ENCODE measurements around the gene KRTAP22-1. TPM values are rescaled to one million over a fixed set of nuclear protein-coding genes. Genes with fewer than 3 reads are reported as not detected.

Gene KRTAP22-1
- total RNA-seq, 1 experiment from 2014 or later = not detected

- Mint-ChIP-seq H3K9me3 (peaks cover 30% of the 10 kb centered on the region), H3K4me3 (no peak overlapping the region), H3K4me1 (no peaks in the 10 kb centered on the region), H3K36me3 (no peaks in the 10 kb centered on the region), H3K27me3 (ENCODE audit: low read depth) (no peaks in the 10 kb centered on the region), H3K27ac (no peak overlapping the region)
- no peak for ATAC-seq
- DNase-seq (ENCODE audit: low spot score) = no peak
- CTCF ChIA-PET = no interaction called here
- POLR2A ChIA-PET = no interaction called here
- TF ChIP-seq ZNF512 (CRISPR knock-in tag; IDR thresholded peaks at IDR 0.05; ENCODE audit: borderline replicate concordance) = no peak
- no peak for TF ChIP-seq ZNF219 (CRISPR knock-in tag; IDR thresholded peaks at IDR 0.05; ENCODE audit: borderline replicate concordance)
- no peak for TF ChIP-seq ZNF281 (CRISPR knock-in tag; IDR thresholded peaks at IDR 0.05)
- TF ChIP-seq, protein P1, sequence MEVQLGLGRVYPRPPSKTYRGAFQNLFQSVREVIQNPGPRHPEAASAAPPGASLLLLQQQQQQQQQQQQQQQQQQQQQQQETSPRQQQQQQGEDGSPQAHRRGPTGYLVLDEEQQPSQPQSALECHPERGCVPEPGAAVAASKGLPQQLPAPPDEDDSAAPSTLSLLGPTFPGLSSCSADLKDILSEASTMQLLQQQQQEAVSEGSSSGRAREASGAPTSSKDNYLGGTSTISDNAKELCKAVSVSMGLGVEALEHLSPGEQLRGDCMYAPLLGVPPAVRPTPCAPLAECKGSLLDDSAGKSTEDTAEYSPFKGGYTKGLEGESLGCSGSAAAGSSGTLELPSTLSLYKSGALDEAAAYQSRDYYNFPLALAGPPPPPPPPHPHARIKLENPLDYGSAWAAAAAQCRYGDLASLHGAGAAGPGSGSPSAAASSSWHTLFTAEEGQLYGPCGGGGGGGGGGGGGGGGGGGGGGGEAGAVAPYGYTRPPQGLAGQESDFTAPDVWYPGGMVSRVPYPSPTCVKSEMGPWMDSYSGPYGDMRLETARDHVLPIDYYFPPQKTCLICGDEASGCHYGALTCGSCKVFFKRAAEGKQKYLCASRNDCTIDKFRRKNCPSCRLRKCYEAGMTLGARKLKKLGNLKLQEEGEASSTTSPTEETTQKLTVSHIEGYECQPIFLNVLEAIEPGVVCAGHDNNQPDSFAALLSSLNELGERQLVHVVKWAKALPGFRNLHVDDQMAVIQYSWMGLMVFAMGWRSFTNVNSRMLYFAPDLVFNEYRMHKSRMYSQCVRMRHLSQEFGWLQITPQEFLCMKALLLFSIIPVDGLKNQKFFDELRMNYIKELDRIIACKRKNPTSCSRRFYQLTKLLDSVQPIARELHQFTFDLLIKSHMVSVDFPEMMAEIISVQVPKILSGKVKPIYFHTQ (CRISPR knock-in tag; IDR thresholded peaks at IDR 0.05) = no peak
- TF ChIP-seq RORB (CRISPR knock-in tag; IDR thresholded peaks at IDR 0.05) = no peak
- no peak for TF ChIP-seq GRHL2 (CRISPR knock-in tag; IDR thresholded peaks at IDR 0.05; ENCODE audit: insufficient replicate concordance, severe bottlenecking)
- TF ChIP-seq GTF2I (CRISPR knock-in tag; conservative IDR thresholded peaks at IDR 0.05) = no peak
- no peak for TF ChIP-seq IRF2 (CRISPR knock-in tag; IDR thresholded peaks at IDR 0.05; ENCODE audit: borderline replicate concordance, low read depth)
Measured at GRCh38 chr21:30555095-30555494, 45.8 kb upstream of the KRTAP22-1 start.

GRCh38 chr21:30561264-30561895 is 39.5 kb upstream of the KRTAP22-1 start, which contains the start of gene KRTAP19-7:
Gene KRTAP19-7, minus strand, starts transcription at chr21:30561314. Its CDS starts 25 bp downstream, at chr21:30561289.
- peaks cover 12% of the 10 kb centered on the region for H3K9me3 Mint-ChIP-seq
- no peak for ATAC-seq

More at GRCh38 chr21:30561264-30561895, 39.5 kb upstream of the KRTAP22-1 start, which contains the start of gene KRTAP19-7:
- Mint-ChIP-seq H3K27me3 (ENCODE audit: low read depth) (no peaks in the 10 kb centered on the region), H3K27ac (no peak within 1 kb of the TSS), H3K36me3 (no peaks in the 10 kb centered on the region), H3K4me1 (no peaks in the 10 kb centered on the region), H3K4me3 (no peak within 1 kb of the TSS)
- CTCF ChIA-PET = no interaction called here
- POLR2A ChIA-PET = no interaction called here
- TF ChIP-seq, protein P2, sequence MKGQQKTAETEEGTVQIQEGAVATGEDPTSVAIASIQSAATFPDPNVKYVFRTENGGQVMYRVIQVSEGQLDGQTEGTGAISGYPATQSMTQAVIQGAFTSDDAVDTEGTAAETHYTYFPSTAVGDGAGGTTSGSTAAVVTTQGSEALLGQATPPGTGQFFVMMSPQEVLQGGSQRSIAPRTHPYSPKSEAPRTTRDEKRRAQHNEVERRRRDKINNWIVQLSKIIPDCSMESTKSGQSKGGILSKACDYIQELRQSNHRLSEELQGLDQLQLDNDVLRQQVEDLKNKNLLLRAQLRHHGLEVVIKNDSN (CRISPR knock-in tag; IDR thresholded peaks at IDR 0.05) = no peak
- TF ChIP-seq GRHL2 (CRISPR knock-in tag; IDR thresholded peaks at IDR 0.05; ENCODE audit: insufficient replicate concordance, severe bottlenecking) (no peak), ZNF317 (CRISPR knock-in tag; IDR thresholded peaks at IDR 0.05; ENCODE audit: borderline replicate concordance, low read depth) (no peak), ATF1 (CRISPR knock-in tag; IDR thresholded peaks at IDR 0.05) (no peak), ZNF416 (CRISPR knock-in tag; IDR thresholded peaks at IDR 0.05) (no peak), IRF2 (CRISPR knock-in tag; IDR thresholded peaks at IDR 0.05; ENCODE audit: borderline replicate concordance, low read depth) (no peak)
- TF ChIP-seq, protein P3, sequence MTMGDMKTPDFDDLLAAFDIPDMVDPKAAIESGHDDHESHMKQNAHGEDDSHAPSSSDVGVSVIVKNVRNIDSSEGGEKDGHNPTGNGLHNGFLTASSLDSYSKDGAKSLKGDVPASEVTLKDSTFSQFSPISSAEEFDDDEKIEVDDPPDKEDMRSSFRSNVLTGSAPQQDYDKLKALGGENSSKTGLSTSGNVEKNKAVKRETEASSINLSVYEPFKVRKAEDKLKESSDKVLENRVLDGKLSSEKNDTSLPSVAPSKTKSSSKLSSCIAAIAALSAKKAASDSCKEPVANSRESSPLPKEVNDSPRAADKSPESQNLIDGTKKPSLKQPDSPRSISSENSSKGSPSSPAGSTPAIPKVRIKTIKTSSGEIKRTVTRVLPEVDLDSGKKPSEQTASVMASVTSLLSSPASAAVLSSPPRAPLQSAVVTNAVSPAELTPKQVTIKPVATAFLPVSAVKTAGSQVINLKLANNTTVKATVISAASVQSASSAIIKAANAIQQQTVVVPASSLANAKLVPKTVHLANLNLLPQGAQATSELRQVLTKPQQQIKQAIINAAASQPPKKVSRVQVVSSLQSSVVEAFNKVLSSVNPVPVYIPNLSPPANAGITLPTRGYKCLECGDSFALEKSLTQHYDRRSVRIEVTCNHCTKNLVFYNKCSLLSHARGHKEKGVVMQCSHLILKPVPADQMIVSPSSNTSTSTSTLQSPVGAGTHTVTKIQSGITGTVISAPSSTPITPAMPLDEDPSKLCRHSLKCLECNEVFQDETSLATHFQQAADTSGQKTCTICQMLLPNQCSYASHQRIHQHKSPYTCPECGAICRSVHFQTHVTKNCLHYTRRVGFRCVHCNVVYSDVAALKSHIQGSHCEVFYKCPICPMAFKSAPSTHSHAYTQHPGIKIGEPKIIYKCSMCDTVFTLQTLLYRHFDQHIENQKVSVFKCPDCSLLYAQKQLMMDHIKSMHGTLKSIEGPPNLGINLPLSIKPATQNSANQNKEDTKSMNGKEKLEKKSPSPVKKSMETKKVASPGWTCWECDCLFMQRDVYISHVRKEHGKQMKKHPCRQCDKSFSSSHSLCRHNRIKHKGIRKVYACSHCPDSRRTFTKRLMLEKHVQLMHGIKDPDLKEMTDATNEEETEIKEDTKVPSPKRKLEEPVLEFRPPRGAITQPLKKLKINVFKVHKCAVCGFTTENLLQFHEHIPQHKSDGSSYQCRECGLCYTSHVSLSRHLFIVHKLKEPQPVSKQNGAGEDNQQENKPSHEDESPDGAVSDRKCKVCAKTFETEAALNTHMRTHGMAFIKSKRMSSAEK (CRISPR knock-in tag; IDR thresholded peaks at IDR 0.05; ENCODE audit: borderline replicate concordance) = no peak
- no peak for DNase-seq (ENCODE audit: low spot score)
